Central memory CD8-positive, alpha-beta T cell (primary cell): Measurements from ENCODE around the gene ZHX3.

Experiments
- ATAC-seq: fragments of 150-1000 bp; cut with Tn5 transposase; replicated peaks from 2 replicates; pipeline ENCODE4 v1.10.0; 2022; ENCODE audit warnings: mild to moderate bottlenecking, moderate FRiP score, moderate number of reproducible peaks; ENCODE audit not compliant: poor library complexity, severe bottlenecking; ENCODE audit errors: extremely low read depth
- DNase-seq, 2 donors: peaks; one replicate each; pipeline ENCODE4 v3.0.0; 2021; ENCODE audit warnings: low spot score in 2 of 2
- H3K27ac Mint-ChIP-seq: one replicate; pipeline ENCODE4 v1.8.0; 2022; ENCODE audit warnings: low read depth, mild to moderate bottlenecking, moderate library complexity, mixed read lengths
- H3K27me3 Mint-ChIP-seq: one replicate; pipeline ENCODE4 v1.8.0; 2022; ENCODE audit warnings: mixed read lengths
- H3K36me3 Mint-ChIP-seq: one replicate; pipeline ENCODE4 v1.8.0; 2022; ENCODE audit warnings: mild to moderate bottlenecking, moderate library complexity, mixed read lengths; ENCODE audit not compliant: insufficient read depth
- H3K4me1 Mint-ChIP-seq: one replicate; pipeline ENCODE4 v1.8.0; 2022; ENCODE audit warnings: mixed read lengths
- H3K4me3 Mint-ChIP-seq: one replicate; pipeline ENCODE4 v1.8.0; 2022; ENCODE audit warnings: mild to moderate bottlenecking, moderate library complexity, mixed read lengths
- H3K9me3 Mint-ChIP-seq: one replicate; pipeline ENCODE4 v1.8.0; 2022; ENCODE audit warnings: mixed read lengths

The ZHX3 gene

DNA sequence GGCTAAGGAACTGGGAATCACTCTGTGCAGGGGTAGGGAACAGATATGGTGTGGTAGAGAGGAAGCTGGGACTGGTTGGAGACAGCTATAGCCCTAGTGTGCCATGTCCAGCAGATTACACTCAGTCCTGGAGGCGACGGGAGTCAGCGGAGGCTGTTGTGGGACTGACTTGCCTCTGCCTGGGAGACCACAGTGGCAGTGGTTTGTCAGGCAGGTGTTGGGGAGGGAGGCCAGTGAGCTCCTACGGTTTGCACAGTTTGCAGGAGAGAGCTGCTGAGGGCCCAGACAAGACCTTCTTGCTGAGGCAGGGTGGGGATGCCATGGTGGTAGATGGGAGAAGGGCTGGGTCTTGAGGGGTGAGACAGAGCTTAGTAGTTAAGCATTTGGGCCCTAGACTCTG is 175.3 kb downstream of the ZHX3 start:
- Mint-ChIP-seq H3K9me3 (no peaks in the 10 kb centered on the region), H3K36me3 (peaks cover 14% of the 10 kb centered on the region), H3K27me3 (no peaks in the 10 kb centered on the region), H3K4me1 (peaks cover 92% of the 10 kb centered on the region), H3K4me3 (peak overlapping the region; percentile 91), H3K27ac (peak overlapping the region; percentile 93)
- DNase-seq (no peak), ATAC-seq (no peak)

DNA sequence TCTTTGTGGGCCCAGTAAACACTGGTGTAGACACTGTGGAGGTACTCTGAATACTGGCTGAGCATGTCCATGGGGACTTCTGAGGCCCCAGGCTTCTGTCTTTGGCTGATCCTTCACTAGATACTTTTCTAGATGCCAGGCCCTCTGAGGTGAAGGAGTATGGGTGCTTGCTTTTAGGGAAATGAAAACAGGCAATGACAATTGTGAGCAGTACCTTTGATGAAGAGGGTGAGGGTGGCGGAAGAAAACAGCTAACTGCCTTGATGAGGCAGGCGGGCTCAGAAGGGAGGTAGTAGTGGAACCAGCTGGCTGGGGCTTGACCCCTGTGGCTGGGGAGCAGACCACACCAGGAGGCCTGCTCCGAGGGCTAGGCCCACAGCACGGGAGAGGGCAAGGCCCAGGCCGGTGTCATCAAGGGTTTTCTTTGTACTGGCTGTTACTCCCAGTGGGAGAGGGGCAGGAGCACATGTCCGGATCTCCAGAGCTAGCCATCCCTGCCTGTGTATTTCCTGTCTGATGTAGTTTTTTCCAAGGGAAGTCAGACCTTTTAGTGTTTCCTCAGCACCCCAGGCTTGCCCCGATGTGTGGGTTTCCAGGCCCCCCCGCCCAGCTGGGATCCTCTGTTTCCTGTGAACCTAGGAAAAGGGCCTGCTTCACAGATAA is 176.2 kb downstream of the ZHX3 start:
- Mint-ChIP-seq H3K36me3 (peaks cover 16% of the 10 kb centered on the region), H3K9me3 (no peaks in the 10 kb centered on the region)

GRCh38 chr20:41140226-41141133 is 177.1 kb downstream of the ZHX3 start:
- Mint-ChIP-seq H3K4me1 (peaks cover 86% of the 10 kb centered on the region), H3K36me3 (peaks cover 16% of the 10 kb centered on the region), H3K9me3 (no peaks in the 10 kb centered on the region), H3K27ac (peak overlapping the region; percentile 93), H3K4me3 (peak overlapping the region; percentile 91), H3K27me3 (no peaks in the 10 kb centered on the region)
- DNase-seq (no peak), ATAC-seq (no peak)

More for the DNA sequence above, 176.2 kb downstream of the ZHX3 start:
- ATAC-seq = no peak
- Mint-ChIP-seq H3K27ac (peak overlapping the region; percentile 93), H3K27me3 (no peaks in the 10 kb centered on the region), H3K4me1 (peaks cover 86% of the 10 kb centered on the region), H3K4me3 (peak overlapping the region; percentile 91)
- no peak for DNase-seq

GRCh38 chr20:41139227-41140093 is 178.1 kb downstream of the ZHX3 start:
- peaks cover 16% of the 10 kb centered on the region for H3K36me3 Mint-ChIP-seq
- DNase-seq (no peak), ATAC-seq (no peak)
- no peaks in the 10 kb centered on the region for H3K27me3 Mint-ChIP-seq
- no peaks in the 10 kb centered on the region for H3K9me3 Mint-ChIP-seq
- peak overlapping the region; percentile 93 for H3K27ac Mint-ChIP-seq
- H3K4me3 Mint-ChIP-seq = peak overlapping the region; percentile 91
- H3K4me1 Mint-ChIP-seq = peaks cover 84% of the 10 kb centered on the region

GRCh38 chr20:41138475-41139226 is 178.9 kb downstream of the ZHX3 start:
- peak overlapping the region; percentile 91 for H3K4me3 Mint-ChIP-seq
- DNase-seq (peak in 1 of 2 donors; percentile 35), ATAC-seq (peak; percentile 31)
- peaks cover 76% of the 10 kb centered on the region for H3K4me1 Mint-ChIP-seq
- peaks cover 16% of the 10 kb centered on the region for H3K36me3 Mint-ChIP-seq
- no peaks in the 10 kb centered on the region for H3K9me3 Mint-ChIP-seq
- H3K27ac Mint-ChIP-seq = peak overlapping the region; percentile 93
- no peaks in the 10 kb centered on the region for H3K27me3 Mint-ChIP-seq

DNA sequence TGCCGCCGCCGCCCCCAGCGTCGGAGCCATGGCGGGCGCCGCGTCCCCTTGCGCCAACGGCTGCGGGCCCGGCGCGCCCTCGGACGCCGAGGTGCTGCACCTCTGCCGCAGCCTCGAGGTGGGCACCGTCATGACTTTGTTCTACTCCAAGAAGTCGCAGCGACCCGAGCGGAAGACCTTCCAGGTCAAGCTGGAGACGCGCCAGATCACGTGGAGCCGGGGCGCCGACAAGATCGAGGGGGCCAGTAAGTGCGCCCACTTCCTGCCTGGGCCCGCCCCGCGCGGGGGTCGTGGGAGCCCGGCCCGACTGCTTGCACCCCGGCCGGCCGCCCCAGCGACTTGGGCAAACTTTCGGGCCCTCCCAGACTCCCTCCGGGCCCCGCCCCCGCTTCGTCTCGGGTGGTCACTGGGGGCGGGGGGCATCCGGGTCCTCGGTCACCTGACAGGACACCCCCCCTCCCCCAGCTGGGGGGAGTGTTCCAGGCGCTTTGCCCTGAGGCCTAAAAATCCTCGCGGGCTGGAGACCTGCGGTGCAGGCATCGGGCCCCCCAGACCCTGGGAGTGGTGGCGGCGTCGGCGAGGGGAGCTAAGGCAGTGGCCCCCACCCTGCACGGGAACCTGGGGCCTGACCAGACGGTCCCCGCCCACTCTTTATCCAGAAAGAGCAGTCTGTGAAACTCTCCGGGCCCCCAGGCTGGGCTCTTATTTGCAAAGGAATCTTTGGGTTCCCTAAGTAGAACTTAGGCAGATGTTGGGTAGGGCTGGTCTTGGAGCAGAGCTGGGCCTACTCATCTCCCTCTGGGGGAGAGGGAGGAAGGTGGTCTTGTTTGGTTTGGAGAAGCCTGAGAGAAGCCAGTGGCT is 179.7 kb downstream of the ZHX3 start:
- peaks cover 68% of the 10 kb centered on the region for H3K4me1 Mint-ChIP-seq
- H3K27me3 Mint-ChIP-seq = no peaks in the 10 kb centered on the region
- DNase-seq = peak; percentile 56 to 57
- no peaks in the 10 kb centered on the region for H3K9me3 Mint-ChIP-seq
- peaks cover 12% of the 10 kb centered on the region for H3K36me3 Mint-ChIP-seq
- peak overlapping the region; percentile 93 for H3K27ac Mint-ChIP-seq
- H3K4me3 Mint-ChIP-seq = peak overlapping the region; percentile 91
- peak; percentile 14 for ATAC-seq

DNA sequence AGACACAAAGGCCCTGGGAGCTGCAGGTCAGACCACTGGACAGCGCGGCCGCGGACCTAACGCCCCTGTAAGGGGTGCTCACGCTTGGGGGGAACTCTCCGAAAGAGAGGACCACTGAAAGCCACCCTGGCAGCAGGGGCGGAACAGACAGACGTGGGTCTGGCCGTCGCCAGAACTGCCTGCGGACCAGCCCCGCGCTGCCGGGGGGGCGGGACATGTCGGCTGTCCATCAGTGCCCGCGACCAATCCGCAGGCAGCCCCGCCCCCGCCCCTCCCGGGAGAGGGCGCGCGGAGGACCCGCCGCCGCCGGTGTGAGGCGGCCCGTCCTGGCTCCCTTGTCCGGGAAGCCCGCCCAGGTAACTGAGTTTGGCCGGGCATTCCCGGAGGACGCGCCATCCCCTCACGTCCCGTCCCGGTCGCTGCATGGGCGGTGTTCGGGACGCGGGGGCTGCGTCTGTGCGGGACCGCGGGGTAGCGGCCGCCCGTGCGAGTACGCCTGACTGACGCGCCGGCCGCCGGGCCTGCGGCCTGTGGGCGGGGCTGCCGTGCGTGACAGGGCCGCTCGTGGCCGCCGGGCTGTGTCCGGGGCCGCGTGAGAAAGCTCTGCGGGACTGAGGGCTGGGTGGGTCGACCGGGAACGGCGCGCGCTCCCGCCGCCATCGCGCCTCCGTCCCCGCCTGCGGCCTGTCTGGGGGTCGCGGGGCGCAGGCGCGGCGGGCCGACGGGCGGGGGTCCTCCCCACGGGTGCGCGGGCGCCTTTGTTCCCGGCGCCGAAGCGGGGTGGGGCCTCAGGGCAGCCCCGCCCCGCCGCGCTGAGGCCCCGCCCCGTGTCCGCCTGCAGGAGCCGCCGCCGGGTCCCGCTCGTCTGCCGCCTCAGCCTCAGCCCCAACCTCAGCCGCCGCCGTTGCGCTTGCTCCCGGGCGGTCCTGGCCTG is 180.6 kb downstream of the ZHX3 start, which contains the start of gene PLCG1:
Gene PLCG1, plus strand, starts transcription at position 864 of the 934 bp plus-strand sequence. CDS start 99 bp downstream, outside the sequence.
- Mint-ChIP-seq H3K27ac (peak within 1 kb of the TSS; percentile 93), H3K27me3 (no peaks in the 10 kb centered on the region), H3K4me3 (peak within 1 kb of the TSS; percentile 91), H3K4me1 (peaks cover 59% of the 10 kb centered on the region), H3K9me3 (no peaks in the 10 kb centered on the region), H3K36me3 (peaks cover 12% of the 10 kb centered on the region)
- DNase-seq (peak; percentile 64 to 66), ATAC-seq (peak; percentile 61)

DNA sequence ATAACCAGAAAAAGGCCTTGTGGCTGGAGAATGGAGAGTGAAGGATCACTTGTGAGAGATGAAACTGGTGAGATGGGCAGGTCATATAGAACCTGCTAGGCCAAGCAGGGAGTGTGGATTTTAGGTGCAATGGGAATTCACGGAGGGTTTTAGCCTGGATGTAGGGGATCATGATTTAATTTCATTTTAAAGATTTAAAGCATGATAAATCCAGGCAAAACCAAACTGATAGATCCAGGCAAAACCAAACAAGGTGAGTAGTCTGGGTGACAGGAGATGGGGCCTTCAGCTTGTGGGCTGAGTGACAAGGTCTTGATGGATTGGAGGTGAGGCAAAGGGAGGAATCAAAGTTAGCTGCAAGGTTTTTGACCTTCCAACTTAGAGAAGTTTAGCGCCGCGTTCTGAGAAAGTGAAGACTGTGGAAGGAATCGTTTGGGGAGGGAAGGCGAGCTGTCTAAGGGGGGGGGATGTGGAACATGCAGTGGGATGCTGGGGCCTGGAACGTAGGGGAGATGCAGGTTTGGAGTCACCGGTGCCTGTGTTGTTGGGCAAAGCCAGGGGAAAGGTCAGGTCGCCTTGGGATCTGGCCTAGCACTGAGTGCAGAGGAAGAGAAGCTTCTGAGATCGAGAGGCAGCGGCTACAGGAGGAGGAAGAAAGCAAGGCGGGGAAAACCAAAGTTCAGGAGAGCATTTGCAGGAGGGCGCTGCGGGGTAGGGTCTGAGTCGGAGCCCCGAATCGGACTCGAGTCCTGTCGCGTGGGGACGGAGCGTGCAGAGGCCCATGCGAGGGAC is 181.4 kb downstream of the ZHX3 start:
- H3K27ac Mint-ChIP-seq = peak overlapping the region; percentile 77
- no peaks in the 10 kb centered on the region for H3K9me3 Mint-ChIP-seq
- peaks cover 50% of the 10 kb centered on the region for H3K4me1 Mint-ChIP-seq
- ATAC-seq = no peak
- no peaks in the 10 kb centered on the region for H3K27me3 Mint-ChIP-seq
- no peak for DNase-seq
- H3K36me3 Mint-ChIP-seq = peaks cover 12% of the 10 kb centered on the region
- H3K4me3 Mint-ChIP-seq = peak overlapping the region; percentile 87

DNA sequence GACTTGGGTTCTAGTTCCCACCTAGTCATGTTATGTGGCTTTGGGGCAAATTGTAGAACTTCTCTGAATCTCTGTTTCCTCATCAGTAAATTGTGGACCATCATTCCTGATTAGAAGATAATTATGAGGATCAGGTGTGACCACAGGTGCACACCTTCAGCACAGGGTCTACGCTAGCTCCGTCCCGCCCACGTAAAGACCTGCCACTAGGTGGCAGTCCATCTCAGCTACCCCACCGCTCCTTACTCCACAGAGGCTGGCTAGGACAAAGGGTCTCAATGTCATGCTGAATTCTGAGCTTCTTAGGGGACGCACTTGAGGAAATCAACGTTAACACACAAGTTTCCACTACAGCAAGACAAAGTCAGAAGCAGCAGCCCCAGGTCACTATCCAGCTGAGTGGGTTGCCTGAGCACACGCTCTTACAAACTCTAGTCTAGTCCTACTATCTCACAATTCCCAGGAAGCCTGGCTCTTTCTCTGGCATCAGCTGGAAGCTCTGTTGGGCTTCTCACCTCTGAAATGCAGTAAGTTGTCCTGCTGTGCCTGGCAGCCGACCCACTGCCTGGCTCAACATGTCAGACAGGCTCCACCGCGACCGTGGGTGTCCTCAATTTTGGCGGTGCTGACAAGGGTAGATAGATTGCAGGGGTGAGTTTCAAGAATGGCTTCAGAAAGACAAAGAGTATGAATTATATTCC is 182.2 kb downstream of the ZHX3 start:
- no peak for ATAC-seq
- H3K36me3 Mint-ChIP-seq = peaks cover 12% of the 10 kb centered on the region
- no peaks in the 10 kb centered on the region for H3K27me3 Mint-ChIP-seq
- H3K9me3 Mint-ChIP-seq = no peaks in the 10 kb centered on the region
- peaks cover 43% of the 10 kb centered on the region for H3K4me1 Mint-ChIP-seq
- peak; percentile 47 to 48 for DNase-seq
- H3K27ac Mint-ChIP-seq = no peak overlapping the region
- H3K4me3 Mint-ChIP-seq = peak overlapping the region; percentile 87
